Dedifferentiated amniotic fluid mesenchymal stem cell (primary cell): ENCODE measurements around the gene AGR2.
A peak's percentile ranks its signal among the peaks of the same experiment; 100 is the strongest.
"Not testable (repeated sequence)": the region's sequence is repeated elsewhere in the genome, so short reads cannot be mapped to it uniquely, and the experiment has no call there.

Source experiments
- DNase-seq: peaks from one replicate; pipeline ENCODE4 v3.0.0-alpha.2; 2016; ENCODE audit errors: extremely low spot score

AGR2 gene

GRCh38 chr7:16773884-16774283, 30.9 kb downstream of the AGR2 start:
- no peak for DNase-seq

GRCh38 chr7:16773326-16773725, 31.5 kb downstream of the AGR2 start:
- DNase-seq: no peak

GRCh38 chr7:16770657-16771329, 34.0 kb downstream of the AGR2 start:
- no peak for DNase-seq

- DNase-seq: not testable (repeated sequence)
Measured at GRCh38 chr7:16769994-16770393, 34.8 kb downstream of the AGR2 start.

GRCh38 chr7:16765436-16765859, 39.4 kb downstream of the AGR2 start:
- no peak for DNase-seq

- no peak for DNase-seq
Measured at GRCh38 chr7:16764942-16765341, 39.9 kb downstream of the AGR2 start.

GRCh38 chr7:16762177-16762576, 42.6 kb downstream of the AGR2 start:
- DNase-seq: no peak

- DNase-seq: no peak
Measured at GRCh38 chr7:16759840-16760239, 45.0 kb downstream of the AGR2 start.

GRCh38 chr7:16758631-16759611, 45.9 kb downstream of the AGR2 start:
- DNase-seq: no peak

- DNase-seq: no peak
Measured at GRCh38 chr7:16758036-16758435, 46.8 kb downstream of the AGR2 start.

GRCh38 chr7:16755397-16755796, 49.4 kb downstream of the AGR2 start:
- no peak for DNase-seq

GRCh38 chr7:16754856-16755317, 49.9 kb downstream of the AGR2 start:
- no peak for DNase-seq

GRCh38 chr7:16753932-16754855, 50.6 kb downstream of the AGR2 start:
- DNase-seq: no peak

GRCh38 chr7:16753102-16753931, 51.5 kb downstream of the AGR2 start, which contains the start of gene TSPAN13:
TSS of gene TSPAN13 (plus strand) at chr7:16753755. CDS start at chr7:16753968, 213 bp downstream.
- peak; percentile 30 for DNase-seq

- DNase-seq: no peak
Measured at GRCh38 chr7:16747102-16747501, 57.7 kb downstream of the AGR2 start.

GRCh38 chr7:16745645-16746044, 59.2 kb downstream of the AGR2 start:
- DNase-seq: no peak

- no peak for DNase-seq
Measured at GRCh38 chr7:16744518-16745250, 60.1 kb downstream of the AGR2 start.

GRCh38 chr7:16743236-16743635, 61.6 kb downstream of the AGR2 start:
- DNase-seq: no peak

GRCh38 chr7:16742547-16742946, 62.3 kb downstream of the AGR2 start:
- DNase-seq: no peak
